HepG2 (cell line): ENCODE results near the gene ACTN1. TPM values are rescaled to one million over a fixed set of nuclear protein-coding genes. Genes with fewer than 3 reads are reported as not detected.

Source experiments
- HES4 ChIP-seq: sonication (generic); formaldehyde crosslinking; IDR thresholded peaks from 2 replicates; pipeline ENCODE4 v1.9.0; 2021; ENCODE audit warnings: mild to moderate bottlenecking, missing genetic modification reagents, borderline replicate concordance
- MAZ ChIP-seq, 2 experiments: sonication (generic) in 1 of 2; formaldehyde crosslinking in 1 of 2; IDR thresholded peaks; 2 replicates each; pipeline versions ENCODE4 v1.5.0 to v1.6.1; 2012 to 2020; ENCODE audit warnings: low read depth in 2 of 2, mild to moderate bottlenecking in 2 of 2, borderline replicate concordance in 1 of 2, improper control_type of control experiment in 1 of 2, low read length in 1 of 2, missing genetic modification reagents in 1 of 2, moderate library complexity in 1 of 2
- MYNN ChIP-seq: sonication (generic); formaldehyde crosslinking; IDR thresholded peaks from 2 replicates; pipeline ENCODE4 v1.4.0; 2020; ENCODE audit warnings: mild to moderate bottlenecking, low read depth, missing genetic modification reagents
- POGZ ChIP-seq: sonication (generic); formaldehyde crosslinking; IDR thresholded peaks from 2 replicates; pipeline ENCODE4 v1.4.0; 2020; ENCODE audit warnings: mild to moderate bottlenecking, missing genetic modification reagents
- RFX5 ChIP-seq: IDR thresholded peaks from 2 replicates; pipeline ENCODE4 v1.6.1; 2011; ENCODE audit warnings: low read depth, low read length, improper control_type of control experiment
- YEATS4 ChIP-seq: sonication (generic); formaldehyde crosslinking; IDR thresholded peaks from 2 replicates; pipeline ENCODE4 v1.4.0; 2020; ENCODE audit warnings: missing genetic modification reagents, borderline replicate concordance
- ZFP62 ChIP-seq: sonication (generic); formaldehyde crosslinking; IDR thresholded peaks from 2 replicates; pipeline ENCODE4 v1.4.0; 2020; ENCODE audit warnings: missing genetic modification reagents
- ZFY ChIP-seq: sonication (generic); formaldehyde crosslinking; IDR thresholded peaks from 2 replicates; pipeline ENCODE4 v1.4.0; 2020; ENCODE audit warnings: missing genetic modification reagents
- ZNF224 ChIP-seq: sonication (generic); formaldehyde crosslinking; IDR thresholded peaks from 2 replicates; pipeline ENCODE4 v1.5.0; 2020; ENCODE audit warnings: mild to moderate bottlenecking, missing genetic modification reagents
- ZNF329 ChIP-seq: sonication (generic); formaldehyde crosslinking; IDR thresholded peaks from 2 replicates; pipeline ENCODE4 v1.9.0; 2021; ENCODE audit warnings: low read depth, mild to moderate bottlenecking, missing genetic modification reagents
- ZNF614 ChIP-seq: IDR thresholded peaks from 2 replicates; pipeline ENCODE4 v1.6.1; 2018; ENCODE audit warnings: missing biosample characterization, missing genetic modification reagents, inconsistent platforms, borderline replicate concordance
- polyA plus RNA-seq, 8 experiments: library from polyadenylated mRNA; depleted of rRNA in 3 of 8; stranded (reverse) in 7 of 8; unstranded in 1 of 8; fragments of >200 nt; fragmentation: Illumina TruSeq in 4 of 8; extraction: Trizol in 4 of 8; gene quantifications; 2 replicates each; pipeline versions ENCODE4 v1.2.1 to v1.2.3, GENCODE V29; 2011 to 2016; ENCODE audit warnings: low read depth in 4 of 8, missing spikeins in 1 of 8, mixed read lengths in 1 of 8; ENCODE audit not compliant: insufficient read depth in 1 of 8
- total RNA-seq, 5 experiments: library from RNA; depleted of rRNA; stranded (reverse); fragments of >200 nt; fragmentation: Illumina TruSeq; extraction: Trizol; gene quantifications; 2 replicates each; pipeline ENCODE4 v1.2.3, GENCODE V29; 2016; ENCODE audit warnings: low read depth in 1 of 5
- TF ChIP-seq, protein P1 (sequence below): sonication (generic); formaldehyde crosslinking; IDR thresholded peaks from 2 replicates; pipeline ENCODE4 v1.5.1; 2020; ENCODE audit warnings: mild to moderate bottlenecking, missing genetic modification reagents
- TF ChIP-seq, protein P2 (sequence below): sonication (generic); formaldehyde crosslinking; IDR thresholded peaks from 2 replicates; pipeline ENCODE4 v1.8.0; 2022; ENCODE audit warnings: mild to moderate bottlenecking, missing genetic modification reagents, borderline replicate concordance
- TF ChIP-seq, protein P3 (sequence below): sonication (generic); formaldehyde crosslinking; IDR thresholded peaks from 2 replicates; pipeline ENCODE4 v1.4.0; 2020; ENCODE audit warnings: missing genetic modification reagents, mild to moderate bottlenecking, borderline replicate concordance

ACTN1 gene
- total and polyA plus RNA-seq, 2 of the 13 experiments (the other 11 are each of a cell fraction or from before 2014, with no cell fraction given), result 58.6 to 162 TPM

DNA sequence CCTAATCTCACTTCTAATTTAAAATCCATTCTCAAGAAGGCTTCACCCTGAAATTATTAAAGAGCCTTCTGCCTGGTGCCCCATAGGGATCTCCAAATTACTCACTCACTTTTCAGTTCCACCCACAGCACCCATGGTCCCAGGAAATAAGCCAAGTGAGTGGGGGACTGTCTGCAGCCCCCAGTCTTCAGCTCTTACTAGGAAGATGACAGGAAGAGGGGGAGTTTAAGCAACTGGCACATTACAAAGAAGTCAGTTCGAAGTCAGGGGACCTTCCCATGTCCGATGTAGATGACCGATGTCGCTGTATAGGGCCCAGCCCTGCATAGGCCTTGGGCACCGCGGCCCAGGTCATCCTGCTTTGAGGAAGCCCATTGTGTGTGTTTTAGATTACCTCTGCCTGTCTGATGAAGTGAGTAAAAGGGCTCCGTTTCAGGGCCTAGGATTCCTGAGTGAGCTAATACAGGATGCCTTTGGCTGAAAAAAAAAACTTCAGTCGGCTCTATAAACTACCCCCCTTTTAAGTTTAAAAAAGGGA is 1.9 kb downstream of the ACTN1 start (continued):
- TF ChIP-seq, protein P1, sequence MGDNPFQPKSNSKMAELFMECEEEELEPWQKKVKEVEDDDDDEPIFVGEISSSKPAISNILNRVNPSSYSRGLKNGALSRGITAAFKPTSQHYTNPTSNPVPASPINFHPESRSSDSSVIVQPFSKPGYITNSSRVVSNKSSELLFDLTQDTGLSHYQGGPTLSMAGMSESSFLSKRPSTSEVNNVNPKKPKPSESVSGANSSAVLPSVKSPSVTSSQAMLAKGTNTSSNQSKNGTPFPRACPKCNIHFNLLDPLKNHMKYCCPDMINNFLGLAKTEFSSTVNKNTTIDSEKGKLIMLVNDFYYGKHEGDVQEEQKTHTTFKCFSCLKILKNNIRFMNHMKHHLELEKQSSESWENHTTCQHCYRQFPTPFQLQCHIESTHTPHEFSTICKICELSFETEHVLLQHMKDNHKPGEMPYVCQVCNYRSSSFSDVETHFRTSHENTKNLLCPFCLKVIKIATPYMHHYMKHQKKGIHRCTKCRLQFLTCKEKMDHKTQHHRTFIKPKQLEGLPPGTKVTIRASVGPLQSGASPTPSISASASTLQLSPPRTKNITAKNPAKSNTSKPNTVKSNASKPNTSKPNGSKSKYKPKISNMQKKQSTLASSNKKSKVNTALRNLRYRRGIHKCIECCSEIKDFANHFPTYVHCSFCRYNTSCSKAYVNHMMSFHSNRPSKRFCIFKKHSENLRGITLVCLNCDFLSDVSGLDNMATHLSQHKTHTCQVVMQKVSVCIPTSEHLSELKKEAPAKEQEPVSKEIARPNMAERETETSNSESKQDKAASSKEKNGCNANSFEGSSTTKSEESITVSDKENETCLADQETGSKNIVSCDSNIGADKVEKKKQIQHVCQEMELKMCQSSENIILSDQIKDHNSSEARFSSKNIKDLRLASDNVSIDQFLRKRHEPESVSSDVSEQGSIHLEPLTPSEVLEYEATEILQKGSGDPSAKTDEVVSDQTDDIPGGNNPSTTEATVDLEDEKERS, result no peak
- no peak for TF ChIP-seq MYNN (CRISPR knock-in tag)
- TF ChIP-seq ZNF224 (CRISPR knock-in tag), result 0 out of 2 replicates have a peak, but pooled peaks have one; percentile 59
- peak; percentile 38; the same call in 1 of the 2 replicates for TF ChIP-seq ZNF329
- TF ChIP-seq ZFY, result peak; percentile 46
- no peak for TF ChIP-seq MAZ (IDR thresholded peaks at IDR 0.05; ENCODE audit: borderline replicate concordance, low read depth, low read length)
- peak; percentile 21; the same call in 1 of the 2 replicates for TF ChIP-seq MAZ (CRISPR knock-in tag; IDR thresholded peaks at IDR 0.05; ENCODE audit: low read depth)
- no peak for TF ChIP-seq ZFP62 (CRISPR knock-in tag)
- 0 out of 2 replicates have a peak, but pooled peaks have one; percentile 3 for TF ChIP-seq YEATS4 (CRISPR knock-in tag)
- TF ChIP-seq, protein P2, sequence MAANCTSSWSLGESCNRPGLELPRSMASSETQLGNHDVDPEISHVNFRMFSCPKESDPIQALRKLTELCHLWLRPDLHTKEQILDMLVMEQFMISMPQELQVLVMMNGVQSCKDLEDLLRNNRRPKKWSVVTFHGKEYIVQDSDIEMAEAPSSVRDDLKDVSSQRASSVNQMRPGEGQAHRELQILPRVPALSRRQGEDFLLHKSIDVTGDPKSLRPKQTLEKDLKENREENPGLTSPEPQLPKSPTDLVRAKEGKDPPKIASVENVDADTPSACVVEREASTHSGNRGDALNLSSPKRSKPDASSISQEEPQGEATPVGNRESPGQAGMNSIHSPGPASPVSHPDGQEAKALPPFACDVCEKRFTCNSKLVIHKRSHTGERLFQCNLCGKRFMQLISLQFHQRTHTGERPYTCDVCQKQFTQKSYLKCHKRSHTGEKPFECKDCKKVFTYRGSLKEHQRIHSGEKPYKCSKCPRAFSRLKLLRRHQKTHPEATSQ (CRISPR knock-in tag), result no peak
- TF ChIP-seq ZNF614 (CRISPR knock-in tag), result peak; percentile 14; the same call in 1 of the 2 replicates
- TF ChIP-seq POGZ (CRISPR knock-in tag), result no peak
- no peak for TF ChIP-seq HES4
- TF ChIP-seq RFX5, result no peak
- TF ChIP-seq, protein P3, sequence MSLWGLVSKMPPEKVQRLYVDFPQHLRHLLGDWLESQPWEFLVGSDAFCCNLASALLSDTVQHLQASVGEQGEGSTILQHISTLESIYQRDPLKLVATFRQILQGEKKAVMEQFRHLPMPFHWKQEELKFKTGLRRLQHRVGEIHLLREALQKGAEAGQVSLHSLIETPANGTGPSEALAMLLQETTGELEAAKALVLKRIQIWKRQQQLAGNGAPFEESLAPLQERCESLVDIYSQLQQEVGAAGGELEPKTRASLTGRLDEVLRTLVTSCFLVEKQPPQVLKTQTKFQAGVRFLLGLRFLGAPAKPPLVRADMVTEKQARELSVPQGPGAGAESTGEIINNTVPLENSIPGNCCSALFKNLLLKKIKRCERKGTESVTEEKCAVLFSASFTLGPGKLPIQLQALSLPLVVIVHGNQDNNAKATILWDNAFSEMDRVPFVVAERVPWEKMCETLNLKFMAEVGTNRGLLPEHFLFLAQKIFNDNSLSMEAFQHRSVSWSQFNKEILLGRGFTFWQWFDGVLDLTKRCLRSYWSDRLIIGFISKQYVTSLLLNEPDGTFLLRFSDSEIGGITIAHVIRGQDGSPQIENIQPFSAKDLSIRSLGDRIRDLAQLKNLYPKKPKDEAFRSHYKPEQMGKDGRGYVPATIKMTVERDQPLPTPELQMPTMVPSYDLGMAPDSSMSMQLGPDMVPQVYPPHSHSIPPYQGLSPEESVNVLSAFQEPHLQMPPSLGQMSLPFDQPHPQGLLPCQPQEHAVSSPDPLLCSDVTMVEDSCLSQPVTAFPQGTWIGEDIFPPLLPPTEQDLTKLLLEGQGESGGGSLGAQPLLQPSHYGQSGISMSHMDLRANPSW (CRISPR knock-in tag), result no peak
